GM18507 (cell line): ENCODE results near the gene AGAP1.
"Not testable (repeated sequence)": the region's sequence is repeated elsewhere in the genome, so short reads cannot be mapped to it uniquely, and the experiment has no call there.

ENCODE experiments used
- DNase-seq: peaks from one replicate; pipeline ENCODE4 v3.0.0; 2011; ENCODE audit warnings: low read depth; ENCODE audit not compliant: insufficient read length; ENCODE audit errors: extremely low spot score
- FAIRE-seq: peaks from 2 replicates; lab custom pipeline; 2011; peaks lifted over from hg19 to GRCh38; lab: Jason Lieb, UNC

The AGAP1 gene

DNA sequence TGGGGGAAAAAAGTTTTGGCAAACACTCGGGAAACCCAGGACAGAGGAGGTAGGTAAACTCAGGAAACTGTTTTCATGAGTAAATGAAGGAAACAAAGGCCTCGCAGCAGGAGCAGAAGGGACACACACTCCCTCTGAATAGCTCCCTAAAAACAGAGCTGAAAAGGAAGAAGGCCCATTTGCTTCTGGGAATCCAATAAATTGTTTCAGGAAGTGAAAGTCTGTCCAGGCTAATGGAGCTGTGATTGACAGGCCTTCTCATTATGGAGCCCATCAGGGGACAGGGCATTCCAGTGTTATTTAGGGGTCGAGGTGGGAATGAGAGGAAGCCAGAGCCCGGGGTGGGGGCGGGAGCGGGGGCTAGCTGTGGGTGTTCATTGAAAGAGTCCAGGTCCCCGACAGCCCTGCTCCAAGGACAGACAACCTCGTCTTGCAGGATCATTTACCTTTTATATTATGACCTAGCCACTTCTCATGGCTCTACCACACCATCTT lies 593.2 kb downstream of the AGAP1 start:
- DNase-seq (no peak), FAIRE-seq (no peak)

DNA sequence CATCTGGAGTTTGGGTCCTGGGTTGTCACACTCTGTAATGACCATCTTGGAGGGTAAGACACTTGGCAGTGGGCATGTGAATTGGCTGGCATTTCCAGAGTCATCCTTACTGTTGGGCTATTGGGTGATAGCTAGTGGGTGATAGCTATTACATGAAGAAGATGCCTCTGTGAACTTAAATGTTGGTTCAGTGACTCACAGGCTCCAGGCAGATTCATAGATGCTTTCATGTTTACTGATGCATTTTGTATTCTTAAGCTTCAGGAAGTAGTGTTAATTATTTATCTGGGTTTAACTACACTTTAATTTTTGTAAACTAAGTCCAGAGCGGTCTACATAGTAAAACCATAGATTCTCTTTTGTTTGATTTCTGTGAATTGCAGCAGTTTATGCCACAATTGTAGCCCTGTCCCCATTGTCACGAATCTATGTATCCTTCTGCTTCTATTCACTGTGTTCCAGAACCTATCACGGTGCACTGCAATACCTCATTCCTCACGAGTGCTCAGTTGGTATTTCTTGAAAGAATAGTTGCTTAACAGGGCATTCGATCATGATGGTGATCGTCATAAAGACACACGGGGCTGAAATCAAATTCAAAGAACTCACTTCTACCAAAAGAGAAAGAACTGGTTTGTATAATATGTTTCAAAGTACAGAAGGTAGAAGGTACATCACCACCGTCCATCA lies 594.7 kb downstream of the AGAP1 start:
- FAIRE-seq (no peak), DNase-seq (no peak)

DNA sequence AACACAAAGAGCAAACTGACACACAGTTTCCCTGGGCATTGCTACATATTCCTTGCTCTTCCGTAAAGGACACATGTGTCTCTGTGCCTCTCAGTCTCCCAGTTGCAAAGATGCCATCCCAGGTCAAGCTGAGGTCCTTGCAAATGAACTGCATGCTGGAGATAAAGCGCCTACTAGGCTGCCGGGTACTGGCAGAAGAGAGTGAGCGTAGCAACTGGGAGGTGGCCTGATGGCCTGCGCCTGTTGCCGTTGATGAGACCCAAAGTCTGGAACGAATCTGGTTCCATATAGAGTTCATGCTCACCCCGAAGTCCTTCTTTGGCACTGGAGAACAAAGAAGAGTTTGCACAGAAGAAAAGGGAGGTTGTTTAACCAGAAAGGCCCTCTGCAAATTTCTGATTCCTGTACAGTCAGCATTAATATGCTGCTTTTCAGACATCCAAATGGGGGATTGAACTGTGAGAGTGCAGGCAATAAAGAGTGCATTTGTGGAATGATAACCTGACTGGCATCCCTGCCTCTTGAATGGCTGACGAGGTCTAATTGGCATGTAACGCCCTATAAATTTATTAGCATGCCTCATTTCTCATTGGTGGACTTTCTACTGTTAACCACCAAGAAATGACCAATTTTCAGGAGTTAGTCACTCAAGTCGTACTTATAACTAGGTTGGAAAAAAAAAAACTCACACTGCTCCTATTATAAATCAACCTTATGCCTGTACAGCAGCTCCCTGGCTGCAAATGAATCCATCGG lies 595.6 kb downstream of the AGAP1 start:
- FAIRE-seq (no peak), DNase-seq (no peak)

- FAIRE-seq (no peak), DNase-seq (no peak)
Measured at GRCh38 chr2:236090027-236090382, 596.2 kb downstream of the AGAP1 start.

- not testable (repeated sequence) for DNase-seq, FAIRE-seq
Measured at GRCh38 chr2:236090826-236091225, 597.0 kb downstream of the AGAP1 start.

- FAIRE-seq (no peak), DNase-seq (no peak)
Measured at GRCh38 chr2:236092714-236093113, 598.9 kb downstream of the AGAP1 start.

DNA sequence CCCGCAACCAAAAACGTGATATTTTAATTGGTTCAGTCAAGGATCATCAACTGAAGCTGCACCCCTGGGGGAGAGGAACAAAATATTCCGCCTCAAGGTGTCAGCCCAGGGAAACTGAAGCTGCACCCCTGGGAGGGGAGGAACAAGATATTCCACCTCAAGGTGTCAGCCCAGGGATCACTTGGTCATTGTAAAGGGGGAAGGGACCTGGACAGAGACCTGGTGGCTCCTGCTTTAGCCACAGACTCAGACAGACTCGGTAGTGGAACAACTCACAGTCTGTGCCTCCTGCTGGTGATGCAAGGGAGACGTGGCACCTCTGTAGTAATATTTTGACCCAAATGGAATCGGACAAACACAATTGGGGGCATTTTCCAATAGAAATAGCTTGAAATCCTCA lies 599.3 kb downstream of the AGAP1 start:
- no peak for DNase-seq
- no peak for FAIRE-seq

GRCh38 chr2:236095504-236095903 lies 601.7 kb downstream of the AGAP1 start:
- no peak for FAIRE-seq

GRCh38 chr2:236101311-236101950 lies 607.6 kb downstream of the AGAP1 start:
- DNase-seq (no peak), FAIRE-seq (no peak)

More at GRCh38 chr2:236095504-236095903, 601.7 kb downstream of the AGAP1 start:
- DNase-seq = no peak

DNA sequence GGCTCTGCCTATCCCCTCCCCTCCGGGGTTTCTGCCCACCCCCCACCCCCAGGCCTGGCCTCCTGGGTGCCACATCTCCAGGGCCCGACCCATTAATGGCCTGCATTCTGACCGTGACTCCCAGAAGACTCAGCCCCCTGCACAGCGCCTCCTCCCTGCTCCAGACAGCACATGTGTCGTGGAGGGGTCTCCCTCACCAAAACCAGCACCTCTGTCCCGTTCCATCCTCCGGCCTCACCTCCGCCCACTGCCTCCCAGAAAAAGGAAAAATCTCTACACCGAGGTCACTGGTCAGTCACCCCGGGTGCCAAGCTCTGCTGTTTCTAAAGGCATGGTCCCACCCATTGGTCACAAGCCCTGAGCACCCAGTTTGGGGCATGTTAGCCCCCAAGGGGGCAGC lies 609.1 kb downstream of the AGAP1 start:
- FAIRE-seq (no peak), DNase-seq (no peak)

DNA sequence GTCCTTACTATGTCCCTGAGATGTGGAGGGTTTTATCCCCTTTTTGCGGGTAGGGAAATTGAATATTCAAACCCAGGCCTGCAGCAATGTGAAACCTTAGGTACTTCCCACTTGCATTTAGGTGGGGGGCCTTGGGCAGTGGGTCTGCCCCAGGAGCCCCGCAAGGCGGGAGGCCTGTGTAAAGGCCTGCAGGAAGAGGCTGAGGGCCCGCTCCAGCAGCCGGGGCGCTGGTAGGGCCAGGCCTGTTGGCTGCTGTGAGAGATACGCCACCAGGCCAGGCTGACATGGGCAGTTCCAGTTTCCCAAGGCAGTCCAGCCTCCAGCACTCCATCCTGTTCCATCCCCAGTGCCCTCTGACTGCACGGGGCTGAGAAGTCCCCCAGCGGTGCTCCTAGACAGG lies 610.1 kb downstream of the AGAP1 start:
- FAIRE-seq (no peak), DNase-seq (no peak)

DNA sequence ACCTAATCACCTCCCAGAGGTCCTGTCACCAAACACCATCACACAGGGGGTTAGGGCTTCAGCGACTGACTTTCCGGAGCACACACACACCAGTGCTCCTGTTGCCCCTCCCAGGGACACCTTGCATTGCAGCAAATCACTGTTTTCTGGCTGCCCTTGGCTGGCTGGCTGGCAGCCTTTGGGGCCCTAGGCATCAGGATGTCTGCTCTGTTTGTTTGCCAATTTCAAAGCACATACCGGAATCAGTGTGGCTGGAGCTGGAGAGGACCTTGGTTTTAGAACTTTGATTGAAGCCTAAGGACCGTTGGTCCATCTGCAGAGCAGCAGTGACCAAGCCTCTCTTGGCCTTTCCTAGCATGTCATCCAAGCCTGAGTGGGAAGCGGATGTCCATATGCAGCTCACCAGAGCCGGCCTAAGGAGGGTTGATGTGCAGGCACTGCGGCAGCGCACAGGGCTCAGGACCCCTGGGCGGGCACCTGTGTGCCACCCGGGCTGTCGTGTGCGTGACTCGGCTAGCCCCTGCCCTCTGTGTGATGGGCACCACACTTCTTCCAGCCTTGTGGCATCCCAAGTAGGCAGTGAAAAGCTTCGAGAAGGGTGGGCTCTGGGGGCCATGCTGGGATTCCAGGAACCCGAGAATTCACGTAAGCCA lies 612.2 kb downstream of the AGAP1 start:
- DNase-seq (no peak), FAIRE-seq (no peak)

GRCh38 chr2:236106761-236107160 lies 612.9 kb downstream of the AGAP1 start:
- DNase-seq (no peak), FAIRE-seq (no peak)

GRCh38 chr2:236107536-236107935 lies 613.7 kb downstream of the AGAP1 start:
- FAIRE-seq = no peak
- no peak for DNase-seq

DNA sequence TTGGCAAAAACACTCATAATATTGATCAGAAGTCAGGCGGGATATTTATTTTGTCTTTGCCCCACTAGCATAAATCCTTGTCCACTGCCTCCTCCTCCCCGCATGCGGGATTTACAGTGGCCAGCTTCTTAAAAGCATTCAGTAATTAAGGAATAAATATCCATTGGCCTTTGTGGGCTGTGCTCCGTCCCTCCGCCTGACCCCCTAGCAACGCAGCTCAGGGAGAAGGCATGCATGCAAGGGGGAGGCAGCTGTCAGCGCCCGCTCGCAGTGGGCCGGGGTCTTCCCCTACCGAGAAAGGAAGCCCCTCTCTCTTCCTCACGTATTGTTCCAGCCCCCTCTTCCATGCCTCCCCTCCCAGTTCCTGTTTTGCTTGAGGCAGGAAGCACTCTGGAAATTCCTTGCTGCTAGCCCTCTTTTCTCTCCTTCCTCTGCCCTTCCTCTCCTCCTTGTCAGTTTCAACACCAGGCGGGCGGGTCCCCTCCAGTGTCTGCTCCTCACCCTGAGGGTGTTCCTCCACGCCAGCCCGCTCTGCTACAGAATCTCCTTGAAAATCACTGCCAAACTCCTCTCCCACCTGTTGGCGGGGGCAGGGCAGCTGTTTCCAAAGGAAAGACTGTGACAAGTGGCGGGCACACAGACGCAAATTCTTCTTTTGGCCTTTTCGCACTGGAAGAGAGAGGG lies 614.2 kb downstream of the AGAP1 start:
- DNase-seq = no peak
- no peak for FAIRE-seq

DNA sequence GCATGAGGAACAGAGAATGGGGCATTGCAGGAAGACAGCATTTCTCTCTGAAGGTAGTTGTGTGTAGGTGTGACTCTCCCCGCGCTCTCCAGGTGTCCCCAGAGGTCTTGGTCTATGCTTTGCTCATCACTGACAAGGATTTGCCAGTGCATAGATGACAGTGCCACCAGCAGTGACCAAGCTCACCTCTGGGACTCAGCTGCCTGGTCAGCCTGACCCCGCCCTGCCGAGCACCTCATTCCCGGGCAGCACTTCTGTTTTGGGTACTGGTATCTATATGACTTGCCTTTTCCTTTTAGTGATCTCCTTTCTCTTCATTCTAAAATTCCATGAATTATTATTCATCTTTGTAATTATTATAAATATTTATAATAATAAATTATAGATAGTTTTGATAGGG lies 615.2 kb downstream of the AGAP1 start:
- DNase-seq (no peak), FAIRE-seq (no peak)

- DNase-seq (no peak), FAIRE-seq (no peak)
Measured at GRCh38 chr2:236109473-236109872, 615.6 kb downstream of the AGAP1 start.

- no peak for DNase-seq
- no peak for FAIRE-seq
Measured at GRCh38 chr2:236112466-236112865, 618.6 kb downstream of the AGAP1 start.

DNA sequence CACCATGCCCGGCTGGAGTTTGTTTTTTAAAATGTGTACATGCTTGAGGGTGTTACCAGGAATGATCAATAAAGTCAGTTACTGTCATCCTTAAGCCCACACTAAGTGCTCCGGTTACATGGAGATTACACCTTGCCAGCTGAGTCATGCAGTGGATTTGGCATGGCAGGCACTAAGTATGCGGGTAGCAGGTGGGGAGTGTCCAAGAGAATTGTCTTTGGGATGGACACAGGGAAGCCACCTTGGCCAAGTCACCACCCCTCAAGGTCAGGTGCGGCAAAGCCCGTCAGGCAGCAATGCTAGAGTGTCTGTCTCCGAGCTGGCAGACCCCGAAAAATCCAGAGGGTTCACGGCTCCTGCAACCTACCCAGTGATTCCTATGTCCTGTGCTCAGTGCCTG lies 619.6 kb downstream of the AGAP1 start:
- FAIRE-seq = no peak
- no peak for DNase-seq

GRCh38 chr2:236113948-236114347 lies 620.1 kb downstream of the AGAP1 start:
- FAIRE-seq = no peak

More at GRCh38 chr2:236113948-236114347, 620.1 kb downstream of the AGAP1 start:
- DNase-seq = no peak
